ENCODE results near the gene BORCS6. TPM values are rescaled to one million over a fixed set of nuclear protein-coding genes. Genes with fewer than 3 reads are reported as not detected.
A peak's percentile ranks its signal among the peaks of the same experiment; 100 is the strongest.

The BORCS6 gene
- total and polyA plus RNA-seq, 2 of the 4 experiments (the other 2 are of a cell fraction): 2.7 to 3.3 TPM

DNA sequence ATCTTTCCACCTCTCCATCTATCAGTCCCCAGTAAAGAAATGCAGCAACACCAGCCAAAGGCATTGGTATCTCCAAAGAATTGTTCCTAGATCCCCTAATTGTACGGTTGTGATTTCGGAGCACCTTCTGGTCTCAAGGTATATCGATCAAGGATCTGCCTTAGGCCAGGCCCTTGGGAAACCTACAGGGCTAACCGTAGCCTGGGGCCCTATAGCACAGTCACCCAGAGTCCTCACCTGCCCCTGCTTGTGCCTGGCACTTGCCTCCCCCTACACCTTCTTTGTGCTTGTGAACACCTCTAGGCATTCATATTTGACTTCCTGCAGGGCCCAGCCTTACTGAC lies 37.2 kb upstream of the BORCS6 start:
- H3K4me1 ChIP-seq (ENCODE audit: control insufficient read depth, insufficient read depth, low read length): peaks cover 9% of the 10 kb centered on the region
- H3K4me3 ChIP-seq (ENCODE audit: insufficient read depth, low read depth, low read length): peak overlapping the region; percentile 43; the same call in 1 of the 2 replicates
- H2BK20ac ChIP-seq (ENCODE audit: low read depth, low read length): no peak overlapping the region
- no peak overlapping the region for H3K23ac ChIP-seq (ENCODE audit: low read depth, low read length)
- no peak overlapping the region; the same call in 1 of the 2 replicates for H3K4ac ChIP-seq (ENCODE audit: low read depth, low read length)
- H4K91ac ChIP-seq (ENCODE audit: insufficient read depth, low read depth, low read length): no peak overlapping the region
- H3K4me2 ChIP-seq (ENCODE audit: low read depth, low read length): peak overlapping the region; percentile 83
- no peak for DNase-seq
- no peak overlapping the region; the same call in 1 of the 2 replicates for H3K9ac ChIP-seq (ENCODE audit: low read depth, low read length)
- no peak for TF ChIP-seq CHD1 (IDR thresholded peaks at IDR 0.05; ENCODE audit: low read depth, low read length)
- no peak for TF ChIP-seq MXI1 (IDR thresholded peaks at IDR 0.05; ENCODE audit: borderline replicate concordance, low read depth, low read length)
- no peaks in the 10 kb centered on the region for H3K27me3 ChIP-seq (ENCODE audit: control insufficient read depth, insufficient read depth, low read length)
- H3K56ac ChIP-seq (ENCODE audit: extremely low read depth, insufficient read depth, low read length): no peak overlapping the region
- ChIA-PET CTCF (no interaction called here), POLR2A (ENCODE audit: unreplicated experiment) (interaction anchor here (0.5 kb wide), 1 partner anchor 137 kb away, joined by 3 read pairs; no protein-coding TSS in a partner anchor)
- no peaks in the 10 kb centered on the region for H3K9me3 ChIP-seq (ENCODE audit: control insufficient read depth, insufficient read depth, low read length)
- H3K27ac ChIP-seq (ENCODE audit: insufficient read depth, low read length): no peak overlapping the region
- ATAC-seq (ENCODE audit: low read depth): no peak
- peak overlapping the region; percentile 48 for H2AK5ac ChIP-seq (ENCODE audit: low read depth, low read length)
- in situ Hi-C loops (cut with MboI; ENCODE audit: low sequenced_read_pairs): no loop called here
- peaks cover 20% of the 10 kb centered on the region for H4K20me1 ChIP-seq (ENCODE audit: insufficient read depth, low read length)
- WGBS, 2 experiments (ENCODE audit: extremely low coverage in 2 of 2, insufficient read length in 1 of 2): no CpG with 5 or more reads among the region's 4 CpGs
- no TSS peak for BruUV-seq (replicated peaks)
- dilution Hi-C loops (cut with HindIII; ENCODE audit: low sequenced_read_pairs, unreplicated experiment): loop anchor here (25.0 kb wide), 1 partner anchor 115 kb away; the partner anchor contains the start of genes ALOXE3 and HES7
- peak overlapping the region; percentile 77 for H3K14ac ChIP-seq (replicated peaks; ENCODE audit: low read depth, low read length)
- no peak overlapping the region for H2AFZ ChIP-seq (replicated peaks; ENCODE audit: low read length, poor library complexity)
- H3K18ac ChIP-seq (ENCODE audit: low read depth, low read length): no peak overlapping the region
- peak overlapping the region in 1 of 2 experiments; percentile 82; a peak in 2 of 4 replicates for H4K8ac ChIP-seq (ENCODE audit: low read depth in 2 of 2, low read length in 2 of 2)
- no peak overlapping the region for H2BK5ac ChIP-seq (ENCODE audit: low read depth, low read length, poor library complexity, severe bottlenecking)
- peak overlapping the region; percentile 78 for H2AK9ac ChIP-seq (replicated peaks; ENCODE audit: low read depth, low read length, poor library complexity)
- H3K9me1 ChIP-seq (ENCODE audit: insufficient read depth, low read length): peaks cover 11% of the 10 kb centered on the region
- intact Hi-C loops (cut with micrococcal nuclease): no loop called here
- H2BK15ac ChIP-seq (ENCODE audit: low read depth, low read length): no peak overlapping the region
- H3K79me1 ChIP-seq (ENCODE audit: low read depth in 1 of 2, low read length in 2 of 2): peaks cover 0 to 8% of the 10 kb centered on the region in 2 experiments; a peak in 1 of 4 replicates
- 0 out of 2 replicates have a peak overlapping the region, but pooled peaks have one; percentile 3 for H4K5ac ChIP-seq (ENCODE audit: low read depth, low read length)
- peaks cover 32% of the 10 kb centered on the region for H3K36me3 ChIP-seq (ENCODE audit: control insufficient read depth, insufficient read depth, low read length)
- H2BK120ac ChIP-seq (ENCODE audit: low read depth, low read length): no peak overlapping the region

Measured in IMR-90 (cell line).